Fibroblast of peridontal ligament (primary cell): ENCODE results near the gene DRC3.

Experiments used
- DNase-seq: peaks from one replicate; pipeline ENCODE4 v3.0.0-alpha.2; 2010; ENCODE audit errors: extremely low read depth

DRC3 gene

GRCh38 chr17:18045691-18046350 is 73.2 kb downstream of the DRC3 start:
- no peak for DNase-seq

DNA sequence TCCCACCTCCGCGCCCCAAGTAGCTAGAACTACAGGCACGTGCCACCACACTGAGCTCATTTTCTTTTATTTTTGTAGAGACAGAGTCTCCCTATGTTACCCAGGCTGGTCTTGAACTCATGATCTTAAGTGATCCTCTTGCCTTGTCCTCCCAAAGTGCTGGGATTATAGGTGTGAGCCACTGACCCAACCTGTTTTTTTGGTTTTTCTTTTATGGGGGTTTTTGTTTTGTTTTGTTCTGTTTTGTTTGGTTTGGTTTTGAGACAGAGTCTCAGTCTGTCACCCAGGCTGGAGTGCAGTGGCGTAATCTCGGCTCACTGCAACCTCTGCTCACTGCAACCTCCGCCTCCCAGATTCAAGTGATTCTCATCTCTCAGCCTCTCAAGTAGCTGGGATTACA is 82.9 kb downstream of the DRC3 start:
- no peak for DNase-seq

DNA sequence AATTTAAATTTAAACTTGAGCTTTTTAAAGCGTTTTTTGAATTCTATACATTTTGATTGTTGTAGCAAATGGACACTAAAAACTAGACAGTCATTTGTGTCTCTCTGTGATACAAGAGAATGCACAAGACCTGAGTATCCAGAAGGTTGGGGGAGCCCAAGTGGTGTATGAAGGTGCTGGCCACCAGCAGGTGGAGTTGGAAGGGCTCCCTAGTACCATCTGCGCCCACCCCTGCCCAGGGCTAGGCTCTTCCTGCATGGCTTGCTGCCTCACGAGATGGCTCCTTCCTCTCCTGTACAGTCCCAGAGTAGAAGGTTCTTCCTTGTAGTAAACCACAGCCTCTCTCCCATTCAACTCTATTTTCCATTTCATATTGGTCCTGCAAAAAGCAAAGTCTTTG is 83.6 kb downstream of the DRC3 start:
- no peak for DNase-seq

DNA sequence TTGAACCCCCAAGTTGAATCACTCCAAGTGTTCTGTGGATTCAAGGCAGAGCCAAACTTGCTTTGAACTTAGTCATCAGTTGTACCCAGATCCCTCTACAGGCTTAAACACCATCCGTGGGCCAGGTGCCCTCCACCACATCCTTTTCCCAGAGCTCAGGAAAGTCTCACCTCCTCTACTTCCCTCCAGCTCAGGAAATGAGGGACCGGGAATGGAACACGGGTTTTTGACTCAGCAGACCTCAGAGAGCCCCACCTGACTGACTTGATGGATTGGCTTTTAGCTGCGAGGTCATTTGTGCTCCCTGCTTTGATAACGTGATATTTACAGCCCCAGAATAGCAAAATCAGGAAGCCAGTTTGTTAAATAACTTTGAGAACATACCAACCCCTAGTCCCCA is 86.6 kb downstream of the DRC3 start:
- no peak for DNase-seq

GRCh38 chr17:18064053-18064452 is 91.4 kb downstream of the DRC3 start:
- no peak for DNase-seq

DNA sequence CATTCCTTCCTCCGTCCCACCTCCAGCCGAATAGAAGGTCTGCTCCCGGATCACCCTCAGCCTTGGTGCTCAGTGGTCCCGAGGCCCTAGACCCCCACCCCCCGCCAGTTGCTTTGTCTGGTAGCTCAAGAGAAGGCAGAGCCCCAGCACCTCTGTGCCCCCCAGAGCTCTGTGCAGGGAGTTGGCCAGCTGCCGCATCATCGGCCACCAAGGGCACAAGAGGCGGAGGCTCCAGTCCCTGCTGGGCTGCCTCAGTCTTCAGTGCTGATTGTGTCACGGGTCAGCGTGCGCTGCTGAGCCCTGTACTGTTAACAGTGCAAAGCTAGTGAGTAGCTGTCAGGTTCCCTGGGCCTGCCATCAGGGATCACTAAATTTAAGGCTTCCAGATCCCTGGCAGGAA is 92.9 kb downstream of the DRC3 start:
- no peak for DNase-seq
